GM18517 (cell line): ENCODE results near the gene EEPD1.
"Not testable (repeated sequence)": the region's sequence is repeated elsewhere in the genome, so short reads cannot be mapped to it uniquely, and the experiment has no call there.

Experiments
- ATAC-seq: cut with Tn5 transposase; IDR thresholded peaks from one replicate; pipeline ENCODE4 v1.9.1; 2021; ENCODE audit warnings: mild to moderate bottlenecking, moderate library complexity; ENCODE audit not compliant: unreplicated experiment

Gene EEPD1

DNA sequence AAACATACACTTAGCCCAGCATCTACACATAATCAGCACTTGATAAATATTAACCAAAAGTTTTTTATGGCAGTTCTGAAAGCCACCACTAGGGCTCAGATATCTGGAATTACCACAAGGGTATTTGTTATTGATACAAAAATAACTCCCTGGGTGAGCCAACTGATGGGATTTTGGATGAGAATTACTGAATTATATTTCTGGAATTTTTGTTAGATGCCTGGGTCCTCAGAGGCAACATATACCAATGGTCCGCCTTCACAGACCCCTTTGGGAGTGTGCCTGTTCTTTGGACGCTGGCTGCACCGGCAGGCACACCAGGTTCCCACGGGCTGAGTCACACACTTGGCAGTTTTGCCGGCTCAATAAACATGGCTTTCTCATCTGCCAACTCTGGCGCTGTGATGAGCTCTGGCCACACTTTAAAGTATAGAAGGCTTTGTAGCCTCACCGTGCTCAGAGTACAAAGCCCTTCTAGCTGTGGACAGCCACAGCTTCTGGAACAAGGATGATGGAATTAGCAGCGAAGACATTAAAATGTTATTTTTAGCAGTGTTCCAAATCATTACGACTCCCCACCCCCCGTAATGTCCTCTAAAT lies 24.5 kb upstream of the EEPD1 start:
- ATAC-seq, result no peak

DNA sequence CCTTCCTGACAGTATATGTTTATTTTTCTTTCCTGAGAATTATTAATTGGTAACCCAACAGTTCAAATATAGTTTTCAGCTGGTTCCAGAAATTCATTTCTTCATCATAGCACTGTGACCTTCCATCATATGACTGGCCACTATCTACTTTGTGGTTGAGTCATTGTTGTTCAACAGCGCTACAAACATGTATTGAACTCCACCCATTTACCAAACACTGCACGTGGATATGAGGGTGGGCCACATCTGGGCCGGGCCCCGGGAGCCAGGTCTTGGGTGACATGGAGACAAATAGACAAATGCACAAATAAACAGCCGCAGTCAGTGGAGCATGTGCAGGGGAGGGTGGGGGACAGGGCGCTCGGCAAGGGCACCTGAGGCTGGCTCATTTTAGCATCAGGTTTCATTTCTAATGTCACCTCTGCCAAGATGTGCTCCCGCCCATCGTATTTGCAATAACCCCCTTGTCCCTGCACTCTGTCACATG lies 24.0 kb upstream of the EEPD1 start:
- ATAC-seq, result no peak

GRCh38 chr7:36130236-36130945 lies 22.7 kb upstream of the EEPD1 start:
- no peak for ATAC-seq

DNA sequence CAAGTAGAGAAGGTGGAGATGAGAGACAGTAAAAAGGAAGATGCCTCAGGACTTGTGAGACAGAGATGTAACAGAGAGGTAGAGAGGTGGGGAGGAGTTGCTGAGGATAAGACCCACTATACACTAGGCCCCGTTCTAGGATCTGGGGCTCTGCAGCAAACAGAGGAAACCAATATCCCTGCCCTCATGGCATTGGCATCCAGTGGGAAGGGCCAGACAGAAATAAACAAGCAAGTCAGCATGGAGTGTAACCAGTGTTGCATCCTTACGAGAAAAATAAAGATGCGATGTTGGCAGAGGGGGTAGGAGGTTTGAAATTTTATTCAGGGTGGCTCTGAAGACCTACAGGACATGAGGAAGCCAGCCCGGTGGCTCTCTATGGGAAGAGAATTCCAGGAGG lies 22.0 kb upstream of the EEPD1 start:
- ATAC-seq, result no peak

DNA sequence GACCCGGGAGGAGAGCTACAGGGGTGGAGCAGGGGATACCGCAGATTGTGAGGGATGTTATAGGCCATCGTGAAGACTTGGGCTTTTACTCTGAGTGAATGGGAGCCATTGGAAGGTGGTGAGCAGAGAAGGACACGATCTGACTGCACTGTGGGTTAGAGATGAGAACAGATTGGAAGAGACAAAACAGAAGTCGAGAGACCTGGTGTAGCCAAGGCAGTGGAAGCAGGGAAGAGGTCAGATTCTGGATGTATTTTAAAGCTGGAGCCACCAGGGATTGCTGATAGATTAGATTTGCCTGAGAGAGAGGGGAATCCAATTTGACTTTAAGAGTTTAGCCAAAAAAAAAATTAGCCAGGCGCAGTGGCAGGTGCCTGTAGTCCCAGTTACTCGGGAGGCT lies 21.6 kb upstream of the EEPD1 start:
- no peak for ATAC-seq

- no peak for ATAC-seq
Observed at GRCh38 chr7:36132012-36132411, 21.0 kb upstream of the EEPD1 start.

- ATAC-seq, result no peak
Observed at GRCh38 chr7:36135700-36136099, 17.4 kb upstream of the EEPD1 start.

GRCh38 chr7:36137258-36137657 lies 15.8 kb upstream of the EEPD1 start:
- no peak for ATAC-seq

DNA sequence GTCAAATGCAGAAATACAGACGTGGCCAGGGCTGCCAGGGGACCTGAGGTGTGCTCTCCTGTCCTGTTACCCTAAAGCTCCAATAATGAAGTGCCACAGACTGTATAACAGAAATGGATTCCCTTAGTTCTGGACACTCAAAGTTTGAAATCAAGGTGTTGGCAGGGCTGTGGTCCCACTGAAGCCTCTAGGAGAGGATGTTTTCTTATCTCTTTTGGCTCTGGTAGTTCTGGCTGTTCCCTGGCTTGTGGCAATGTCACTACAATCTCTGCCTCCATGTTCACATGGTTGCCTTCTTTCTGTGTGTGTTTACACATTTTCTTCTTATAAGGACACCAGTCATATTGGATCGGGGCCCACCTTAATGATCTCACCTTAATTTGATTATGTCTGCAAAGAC lies 15.3 kb upstream of the EEPD1 start:
- no peak for ATAC-seq

DNA sequence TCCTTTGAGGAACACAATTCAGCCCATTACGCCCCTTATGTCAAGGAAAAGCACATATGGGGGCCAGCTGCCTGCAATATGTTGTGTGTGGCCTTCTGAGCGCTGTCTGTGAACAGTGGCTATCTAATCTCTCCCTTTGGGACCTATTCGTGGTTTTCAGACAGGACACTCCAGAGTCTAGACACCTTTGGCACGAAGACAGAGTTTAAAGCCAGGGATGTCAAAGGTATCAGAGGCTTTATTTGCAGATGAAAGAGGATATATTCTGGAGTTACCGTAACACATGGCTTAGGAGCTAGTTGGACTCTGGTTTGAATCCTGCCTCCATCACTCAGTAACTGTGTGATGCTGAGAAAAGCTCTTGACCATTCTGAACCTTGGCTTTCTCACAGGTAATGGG lies 14.8 kb upstream of the EEPD1 start:
- ATAC-seq, result no peak

DNA sequence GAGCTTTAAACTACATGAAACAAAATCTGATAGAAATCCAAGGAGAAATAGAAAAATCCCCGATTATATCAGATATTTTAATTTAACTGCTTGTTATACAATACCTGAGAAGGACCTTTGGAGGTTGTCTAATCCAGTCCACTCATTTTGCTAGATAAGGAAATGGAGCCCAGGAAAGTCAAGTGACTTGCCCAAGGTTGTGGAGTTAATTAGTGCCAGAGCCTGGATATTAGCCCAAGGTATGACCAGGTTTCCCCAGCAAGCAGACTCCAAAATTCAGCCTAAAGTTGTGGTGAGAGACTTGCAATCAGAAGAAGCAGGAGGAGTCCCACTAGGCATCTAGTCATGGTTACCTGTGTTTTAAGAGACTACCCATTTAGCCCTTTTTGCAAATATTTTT lies 11.7 kb upstream of the EEPD1 start:
- no peak for ATAC-seq

DNA sequence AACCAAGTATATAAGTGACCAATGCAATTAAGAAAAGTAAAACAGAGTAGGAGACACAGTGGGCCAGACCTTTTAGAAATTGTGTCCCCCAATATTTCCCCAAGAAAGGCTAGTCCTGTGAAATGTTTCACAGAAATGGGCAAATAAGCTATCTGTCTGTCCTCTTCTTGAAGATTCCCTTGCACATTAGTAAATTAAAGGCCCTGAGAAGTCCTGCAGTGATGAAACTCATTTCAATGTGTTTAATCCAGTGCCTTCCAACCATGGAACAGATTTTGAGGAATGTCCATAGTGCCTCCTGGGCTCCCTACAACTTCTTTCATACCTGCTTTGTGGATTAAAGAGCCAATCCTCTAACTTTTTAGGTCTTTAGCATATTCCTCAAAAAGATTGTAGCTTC lies 11.2 kb upstream of the EEPD1 start:
- ATAC-seq, result no peak

- no peak for ATAC-seq
Observed at GRCh38 chr7:36144189-36144588, 8.9 kb upstream of the EEPD1 start.

GRCh38 chr7:36145686-36146085 lies 7.4 kb upstream of the EEPD1 start:
- no peak for ATAC-seq

DNA sequence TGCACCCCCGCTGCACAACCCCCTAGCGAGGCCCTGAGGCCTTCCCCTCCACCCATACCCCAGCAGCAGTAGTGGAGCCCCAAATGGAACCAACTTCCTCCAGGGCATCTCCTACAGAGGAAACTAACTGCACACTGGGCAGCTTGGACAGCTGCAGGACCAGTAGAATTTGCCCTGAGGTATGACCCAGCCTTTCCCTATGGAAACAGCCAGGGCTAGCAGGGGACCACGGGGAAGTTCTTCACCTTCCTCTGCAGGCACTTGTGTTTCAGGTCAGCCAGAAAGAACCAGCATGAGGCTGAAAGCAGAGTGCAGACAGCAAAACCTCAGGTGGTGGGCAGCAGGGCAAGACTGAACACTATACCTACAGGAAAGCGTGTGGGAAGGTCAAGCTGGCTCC lies 5.7 kb upstream of the EEPD1 start:
- ATAC-seq, result no peak

- ATAC-seq, result no peak
Observed at GRCh38 chr7:36148422-36149065, 4.5 kb upstream of the EEPD1 start.

GRCh38 chr7:36149240-36149639 lies 3.8 kb upstream of the EEPD1 start:
- not testable (repeated sequence) for ATAC-seq

- ATAC-seq, result no peak
Observed at GRCh38 chr7:36149694-36150452, 3.2 kb upstream of the EEPD1 start.

DNA sequence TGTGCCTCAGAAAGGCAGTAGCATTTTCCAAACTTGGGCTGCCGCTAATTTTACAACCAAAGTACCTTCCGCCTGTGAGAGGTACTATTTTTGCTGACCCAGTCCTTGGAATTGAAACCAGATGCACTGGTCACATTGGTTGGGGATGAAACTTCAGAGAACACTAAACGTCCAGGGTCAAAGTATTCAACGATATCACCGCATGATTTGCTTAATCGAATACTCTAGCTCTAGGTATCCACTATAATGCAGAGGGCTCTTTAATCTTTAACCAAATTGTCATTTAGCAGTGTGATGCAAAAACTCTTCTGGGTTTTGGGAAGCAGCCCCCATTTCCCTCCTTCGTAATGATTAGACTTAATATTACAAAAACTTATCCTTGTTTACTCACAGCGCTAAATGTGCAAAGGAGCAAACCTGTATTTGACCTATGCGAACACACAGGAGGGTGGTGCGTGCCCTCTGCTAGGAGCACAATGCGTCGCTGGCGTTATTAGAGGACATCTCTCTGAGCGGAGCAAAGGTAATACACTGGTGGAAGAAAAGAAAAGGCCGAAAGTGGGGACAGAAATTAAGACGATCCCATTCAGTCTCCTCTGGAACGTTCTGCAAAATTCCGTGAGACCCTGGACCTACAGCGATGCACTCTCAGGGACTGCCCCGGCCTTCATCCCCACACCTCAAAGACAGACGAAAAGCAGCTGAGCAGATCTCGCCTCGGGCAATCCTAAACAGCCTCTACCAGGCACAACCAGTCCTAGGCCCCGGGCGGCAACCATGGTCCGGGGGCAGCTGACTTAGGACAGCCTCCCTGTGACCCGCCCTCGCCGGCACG lies 916 bp upstream of the EEPD1 start:
- no peak for ATAC-seq

GRCh38 chr7:36153571-36154097 lies 580 bp downstream of the EEPD1 start:
- no peak for ATAC-seq
